DOHH2 (cell line): ENCODE measurements around the gene SMPD3.

Experiments
- H3F3A ChIP-seq: fragments of 200-600 bp; sonication (generic), shearing (Covaris generic); 2 replicates; pipeline ENCODE4 v1.6.0; 2016; ENCODE audit warnings: antibody characterized with exemption, mild to moderate bottlenecking; ENCODE audit not compliant: control insufficient read depth, insufficient read depth
- H3K27ac ChIP-seq: fragments of 200-600 bp; sonication (generic); 2 replicates; pipeline ENCODE4 v1.5.1; 2014; ENCODE audit warnings: low read depth, mild to moderate bottlenecking, low read length, moderate library complexity
- H3K27me3 ChIP-seq: fragments of 200-600 bp; sonication (generic); 2 replicates; pipeline ENCODE4 v1.6.1; 2014; ENCODE audit warnings: mild to moderate bottlenecking, low read length, mixed read lengths; ENCODE audit not compliant: control insufficient read depth
- H3K36me3 ChIP-seq: fragments of 200-600 bp; sonication (generic); 2 replicates; pipeline ENCODE4 v1.6.1; 2014; ENCODE audit warnings: mild to moderate bottlenecking, low read length, moderate library complexity, mixed read lengths; ENCODE audit not compliant: control insufficient read depth
- H3K4me1 ChIP-seq: fragments of 200-600 bp; sonication (generic); 2 replicates; pipeline ENCODE4 v1.6.1; 2014; ENCODE audit warnings: mild to moderate bottlenecking, low read length, mixed read lengths; ENCODE audit not compliant: control insufficient read depth
- H3K4me2 ChIP-seq: fragments of 200-600 bp; sonication (generic); 2 replicates; pipeline ENCODE4 v1.6.0; 2014; ENCODE audit warnings: mild to moderate bottlenecking, low read length, moderate library complexity
- H3K4me3 ChIP-seq: fragments of 200-600 bp; sonication (generic); 2 replicates; pipeline ENCODE4 v1.5.1; 2014; ENCODE audit warnings: mild to moderate bottlenecking, low read length, mixed read lengths
- H3K79me2 ChIP-seq: fragments of 200-600 bp; sonication (generic); 2 replicates; pipeline ENCODE4 v1.6.1; 2014; ENCODE audit warnings: mild to moderate bottlenecking, low read length, mixed read lengths; ENCODE audit not compliant: control insufficient read depth
- H3K9me2 ChIP-seq: fragments of 200-600 bp; sonication (generic); replicated peaks from 2 replicates; pipeline ENCODE4 v1.6.1; 2014; ENCODE audit warnings: mild to moderate bottlenecking, low read length, mixed read lengths; ENCODE audit not compliant: control insufficient read depth
- H3K9me3 ChIP-seq: fragments of 200-600 bp; sonication (generic); 2 replicates; pipeline ENCODE4 v1.6.1; 2014; ENCODE audit warnings: antibody characterized with exemption, low read length, mixed read lengths; ENCODE audit not compliant: control insufficient read depth, insufficient read depth
- H4K20me1 ChIP-seq: fragments of 200-600 bp; sonication (generic); 2 replicates; pipeline ENCODE4 v1.6.0; 2014; ENCODE audit warnings: low read depth, mild to moderate bottlenecking, antibody characterized with exemption, low read length, moderate library complexity; ENCODE audit not compliant: control insufficient read depth, insufficient read depth
- CTCF ChIP-seq: fragments of 200-600 bp; sonication (generic); IDR thresholded peaks from one replicate; pipeline ENCODE4 v1.5.1; 2014; ENCODE audit warnings: antibody characterized with exemption, mild to moderate bottlenecking, low read depth, low read length; ENCODE audit not compliant: poor library complexity, severe bottlenecking
- EZH2phosphoT487 ChIP-seq: fragments of 200-600 bp; sonication (generic); IDR thresholded peaks from 2 replicates; pipeline ENCODE4 v1.6.1; 2017; ENCODE audit warnings: borderline replicate concordance, mild to moderate bottlenecking, antibody characterized with exemption, low read length, moderate library complexity, mixed read lengths

The SMPD3 gene

DNA sequence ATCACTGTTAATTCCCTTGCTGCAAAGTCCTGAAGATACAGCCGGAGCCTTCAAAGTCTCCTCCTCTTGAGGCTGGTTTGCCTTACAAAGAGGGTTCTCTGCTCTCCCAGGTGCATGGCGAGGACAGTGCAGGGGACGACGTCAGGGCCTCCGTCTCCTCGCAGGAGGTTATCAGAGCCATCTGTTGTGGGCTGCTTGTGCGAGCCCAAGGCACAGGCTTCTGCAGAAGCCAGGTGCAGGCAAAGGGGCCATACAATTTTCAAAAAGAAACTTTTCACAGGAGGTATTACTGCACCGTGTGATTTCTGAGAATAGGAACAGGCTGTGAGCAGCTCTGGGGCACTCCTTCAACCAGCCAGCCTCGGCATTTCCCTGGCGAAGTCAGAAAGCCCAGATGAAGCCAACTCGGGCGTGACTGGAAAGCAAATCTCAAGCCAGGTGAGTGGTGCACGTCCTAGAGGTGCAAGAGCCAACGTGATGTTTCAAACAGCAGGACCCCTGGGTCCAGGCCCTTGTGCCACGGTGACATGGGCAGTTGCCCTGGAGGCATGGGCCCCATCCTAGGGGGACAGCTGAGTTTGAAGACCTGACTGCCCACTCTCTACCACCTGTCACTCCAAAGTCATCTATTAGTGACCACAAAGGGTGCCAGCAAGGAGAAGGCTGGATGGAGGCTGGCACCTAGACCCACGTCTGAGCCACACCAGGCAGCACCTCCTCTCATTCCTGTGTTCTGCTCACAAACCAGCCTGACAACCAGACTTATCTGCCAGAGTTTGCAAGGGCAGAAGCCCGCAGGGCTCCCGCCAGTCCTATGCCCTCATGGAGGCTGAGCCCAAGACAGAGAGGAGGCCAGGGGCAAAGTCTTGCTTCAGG, 68.6 kb downstream of the SMPD3 start:
- Histone ChIP-seq H3K4me1 (no peaks in the 10 kb centered on the region), H3K36me3 (no peaks in the 10 kb centered on the region), H3K27ac (no peak overlapping the region), H3F3A (no peaks in the 10 kb centered on the region), H3K4me3 (no peak overlapping the region), H4K20me1 (no peaks in the 10 kb centered on the region), H3K79me2 (no peaks in the 10 kb centered on the region), H3K4me2 (no peak overlapping the region), H3K27me3 (no peaks in the 10 kb centered on the region), H3K9me2 (no peaks in the 10 kb centered on the region), H3K9me3 (no peaks in the 10 kb centered on the region)
- no peak for TF ChIP-seq CTCF
- TF ChIP-seq EZH2phosphoT487, result no peak

- TF ChIP-seq CTCF (no peak), EZH2phosphoT487 (no peak)
- no peaks in the 10 kb centered on the region for H4K20me1 ChIP-seq
- H3K79me2 ChIP-seq, result no peaks in the 10 kb centered on the region
- H3K27me3 ChIP-seq, result 0 out of 2 replicates have a peak, but pooled peaks cover 3% of the 10 kb centered on the region
- no peak overlapping the region for H3K4me3 ChIP-seq
- H3F3A ChIP-seq, result no peaks in the 10 kb centered on the region
- no peaks in the 10 kb centered on the region for H3K9me2 ChIP-seq
- no peaks in the 10 kb centered on the region for H3K4me1 ChIP-seq
- H3K27ac ChIP-seq, result no peak overlapping the region
- H3K4me2 ChIP-seq, result no peak overlapping the region
- no peaks in the 10 kb centered on the region for H3K36me3 ChIP-seq
- H3K9me3 ChIP-seq, result no peaks in the 10 kb centered on the region
These were observed 69.6 kb downstream of the SMPD3 start for GRCh38 chr16:68378436-68379415.

DNA sequence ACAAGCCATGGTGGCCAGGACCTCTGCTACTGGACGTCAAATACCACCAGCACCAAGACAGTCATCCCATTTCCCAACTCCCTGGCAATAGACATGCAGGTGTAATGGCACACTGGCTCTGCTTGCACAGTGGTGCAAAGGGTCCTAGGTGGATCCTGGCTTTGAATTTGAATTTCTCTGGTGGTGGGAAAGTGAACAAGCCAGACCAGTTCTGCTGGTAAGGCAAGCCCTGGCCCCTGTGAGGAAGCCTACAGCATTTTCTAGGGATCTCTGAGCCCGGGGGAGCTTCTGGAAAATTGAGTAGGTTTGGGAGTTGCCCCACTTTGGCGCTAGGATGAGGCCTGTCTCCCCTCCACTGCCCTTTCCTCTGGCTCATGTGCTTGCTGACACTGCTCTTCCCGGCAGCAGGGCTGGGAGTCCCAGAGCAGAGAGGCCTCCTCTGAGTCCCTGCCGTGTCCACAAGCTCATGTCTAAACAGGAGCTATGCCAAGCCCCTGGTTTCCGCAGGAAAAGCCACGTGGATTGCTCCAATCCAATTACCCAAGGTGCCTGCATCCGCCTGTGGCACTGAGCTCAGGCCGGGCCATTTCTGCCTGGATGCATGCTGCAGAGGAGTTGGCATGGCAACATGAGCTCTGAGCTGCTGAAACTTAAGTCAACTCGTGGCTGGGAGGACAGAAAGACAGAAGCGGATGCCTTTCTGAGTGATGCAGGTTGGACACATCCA, 70.5 kb downstream of the SMPD3 start:
- H3K9me2 ChIP-seq, result no peaks in the 10 kb centered on the region
- H4K20me1 ChIP-seq, result no peaks in the 10 kb centered on the region
- no peaks in the 10 kb centered on the region for H3K79me2 ChIP-seq
- 0 out of 2 replicates have a peak, but pooled peaks cover 3% of the 10 kb centered on the region for H3K27me3 ChIP-seq
- no peaks in the 10 kb centered on the region for H3K9me3 ChIP-seq
- no peaks in the 10 kb centered on the region for H3K36me3 ChIP-seq
- H3K4me2 ChIP-seq, result no peak overlapping the region
- H3F3A ChIP-seq, result no peaks in the 10 kb centered on the region
- H3K4me1 ChIP-seq, result no peaks in the 10 kb centered on the region
- TF ChIP-seq EZH2phosphoT487 (no peak), CTCF (no peak)
- H3K4me3 ChIP-seq, result no peak overlapping the region
- no peak overlapping the region for H3K27ac ChIP-seq
